Measurements from ENCODE around the gene RTCA.
"Not testable (repeated sequence)": the region's sequence is repeated elsewhere in the genome, so short reads cannot be mapped to it uniquely, and the experiment has no call there.

- TF ChIP-seq CTCF (IDR thresholded peaks at IDR 0.05; ENCODE audit: poor library complexity); EZH2 (IDR thresholded peaks at IDR 0.05; ENCODE audit: borderline replicate concordance); EZH2phosphoT487 (IDR thresholded peaks at IDR 0.05; ENCODE audit: low read depth, severe bottlenecking, unreplicated experiment): not testable (repeated sequence)
These were observed 7.6 kb upstream of the RTCA start for GRCh38 chr1:100258427-100258826.
